WTC11 (cell line): ENCODE measurements around the gene DAB2. TPM values are rescaled to one million over a fixed set of nuclear protein-coding genes. Genes with fewer than 3 reads are reported as not detected.

Source experiments
- ATAC-seq: fragments of 200-7000 bp; cut with Tn5 transposase; 2 replicates; pipeline ENCODE4 v1.10.0; 2021; ENCODE audit warnings: mild to moderate bottlenecking, moderate library complexity
- CTCF ChIA-PET: fragments of 300-600 bp; sonication (Branson Sonifier 250); formaldehyde crosslinking; loops from one replicate; lab custom pipeline; 2021; ENCODE audit warnings: antibody characterized with exemption; lab: Charles Lee
- POLR2A ChIA-PET: fragments of 350-600 bp; sonication (Branson Sonifier 250); formaldehyde crosslinking; loops from one replicate; lab custom pipeline; 2021; ENCODE audit warnings: antibody characterized with exemption; lab: Charles Lee
- DNase-seq: peaks from one replicate; pipeline ENCODE4 v3.0.0; 2021; ENCODE audit warnings: low spot score
- H3K27ac Mint-ChIP-seq: 2 replicates; pipeline ENCODE4 v1.8.0; 2021; ENCODE audit warnings: mixed read lengths
- H3K27me3 Mint-ChIP-seq: 2 replicates; pipeline ENCODE4 v1.8.0; 2021; ENCODE audit warnings: low read depth, mild to moderate bottlenecking, moderate library complexity, mixed read lengths
- H3K36me3 Mint-ChIP-seq: 2 replicates; pipeline ENCODE4 v1.8.0; 2021; ENCODE audit warnings: mixed read lengths
- H3K4me1 Mint-ChIP-seq: 2 replicates; pipeline ENCODE4 v1.8.0; 2022; ENCODE audit warnings: mixed read lengths
- H3K4me3 Mint-ChIP-seq: 2 replicates; pipeline ENCODE4 v1.8.0; 2021; ENCODE audit warnings: mild to moderate bottlenecking, moderate library complexity, mixed read lengths
- H3K9me3 Mint-ChIP-seq: 2 replicates; pipeline ENCODE4 v1.8.0; 2021; ENCODE audit warnings: mixed read lengths
- AFF4 ChIP-seq: sonication (generic); formaldehyde crosslinking; IDR thresholded peaks from 2 replicates; pipeline ENCODE4 v1.8.1; 2023; ENCODE audit warnings: mild to moderate bottlenecking, missing genetic modification reagents, borderline replicate concordance
- AR ChIP-seq: fragments of 250-450 bp; sonication (Bioruptor Pico); IDR thresholded peaks from 2 replicates; pipeline ENCODE4 v1.9.0; 2021; ENCODE audit warnings: mild to moderate bottlenecking
- ATF2 ChIP-seq: sonication (generic); formaldehyde crosslinking; IDR thresholded peaks from 2 replicates; pipeline ENCODE4 v1.8.1; 2022; ENCODE audit warnings: low read depth, missing genetic modification reagents, borderline replicate concordance
- CTCF ChIP-seq: fragments of 200-600 bp; IDR thresholded peaks from 2 replicates; pipeline ENCODE4 v1.8.0; 2022; ENCODE audit warnings: antibody characterized with exemption
- E2F1 ChIP-seq: sonication (generic); formaldehyde crosslinking; IDR thresholded peaks from 2 replicates; pipeline ENCODE4 v1.8.0; 2022; ENCODE audit warnings: mild to moderate bottlenecking, missing genetic modification reagents
- GABPB1 ChIP-seq: sonication (generic); formaldehyde crosslinking; IDR thresholded peaks from 2 replicates; pipeline ENCODE4 v1.8.1; 2023; ENCODE audit warnings: mild to moderate bottlenecking, missing genetic modification reagents
- IRF1 ChIP-seq: sonication (generic); formaldehyde crosslinking; IDR thresholded peaks from 2 replicates; pipeline ENCODE4 v1.8.0; 2023; ENCODE audit warnings: missing genetic modification reagents
- NFE2L1 ChIP-seq: sonication (generic); formaldehyde crosslinking; IDR thresholded peaks from 2 replicates; pipeline ENCODE4 v1.8.1; 2023; ENCODE audit warnings: missing genetic modification reagents
- NR1H2 ChIP-seq: sonication (generic); formaldehyde crosslinking; IDR thresholded peaks from 2 replicates; pipeline ENCODE4 v1.9.0; 2021; ENCODE audit warnings: mild to moderate bottlenecking, moderate library complexity, missing genetic modification reagents
- NR2C2 ChIP-seq: sonication (generic); formaldehyde crosslinking; IDR thresholded peaks from 2 replicates; pipeline ENCODE4 v1.8.0; 2022; ENCODE audit warnings: mild to moderate bottlenecking, missing genetic modification reagents
- OVOL2 ChIP-seq: fragments of 250-450 bp; sonication (Bioruptor Pico); IDR thresholded peaks from 2 replicates; pipeline ENCODE4 v1.9.0; 2021; ENCODE audit warnings: mild to moderate bottlenecking, borderline replicate concordance
- PREB ChIP-seq: sonication (generic); formaldehyde crosslinking; IDR thresholded peaks from 2 replicates; pipeline ENCODE4 v1.8.1; 2022; ENCODE audit warnings: mild to moderate bottlenecking, missing genetic modification reagents, moderate library complexity, borderline replicate concordance
- SMAD3 ChIP-seq: sonication (generic); formaldehyde crosslinking; IDR thresholded peaks from 2 replicates; pipeline ENCODE4 v1.8.0; 2022; ENCODE audit warnings: missing genetic modification reagents, mild to moderate bottlenecking, borderline replicate concordance
- ZNF671 ChIP-seq: fragments of 250-450 bp; sonication (Bioruptor Pico); IDR thresholded peaks from 2 replicates; pipeline ENCODE4 v1.8.0; 2021; ENCODE audit warnings: mild to moderate bottlenecking
- total RNA-seq: library from RNA; stranded (reverse); gene quantifications from 3 replicates; pipeline ENCODE4 v1.2.3, GENCODE V29; 2021

Gene DAB2
- total RNA-seq, 1 experiment from 2014 or later, result 7.2 TPM

- Mint-ChIP-seq H3K9me3 (no peaks in the 10 kb centered on the region), H3K4me3 (no peak overlapping the region)
Observed at GRCh38 chr5:39422728-39423285, 2.0 kb downstream of the DAB2 start.

More at GRCh38 chr5:39422728-39423285, 2.0 kb downstream of the DAB2 start:
- Mint-ChIP-seq H3K36me3 (no peaks in the 10 kb centered on the region), H3K27me3 (peaks cover 5% of the 10 kb centered on the region; the same call in 1 of the 2 replicates)
- no peak for TF ChIP-seq SMAD3 (CRISPR knock-in tag)
- TF ChIP-seq ATF2 (CRISPR knock-in tag), result no peak
- TF ChIP-seq CTCF, result no peak
- TF ChIP-seq NR2C2 (CRISPR knock-in tag), result no peak
- no peak for TF ChIP-seq PREB (CRISPR knock-in tag)
- no peak for TF ChIP-seq NR1H2
- no peak for TF ChIP-seq GABPB1 (CRISPR knock-in tag)
- no peak for TF ChIP-seq E2F1 (CRISPR knock-in tag)
- no peak for TF ChIP-seq ZNF671 (CRISPR knock-in tag)
- TF ChIP-seq AR (CRISPR knock-in tag), result no peak
- no peak for TF ChIP-seq IRF1 (CRISPR knock-in tag)
- no peak for TF ChIP-seq OVOL2 (CRISPR knock-in tag)
- no peak for TF ChIP-seq AFF4 (CRISPR knock-in tag)
- TF ChIP-seq NFE2L1 (CRISPR knock-in tag), result no peak
- TF ChIP-seq, all 79 proteins: peak for 0
- Mint-ChIP-seq H3K27ac (no peak overlapping the region), H3K4me1 (peaks cover 52% of the 10 kb centered on the region)
- ChIA-PET CTCF (no interaction called here), POLR2A (no interaction called here)
- ATAC-seq, result no peak
- no peak for DNase-seq
